A549 treated with GW870086 at 1 μM for 4 hours (cell line): ENCODE results near the gene LGI4. TPM values are rescaled to one million over a fixed set of nuclear protein-coding genes. Genes with fewer than 3 reads are reported as not detected.

Experiments used
- total RNA-seq: library from RNA; stranded (reverse); fragments of 200-300 nt; extraction: Qiagen RNA extraction; gene quantifications from 5 replicates; pipeline ENCODE4 v1.2.3, GENCODE V29; 2022; ENCODE audit warnings: low read depth

LGI4 gene
- 0.13 to 0.30 TPM (median 0.21 TPM) in 4 of 5 replicates, not detected in the other for total RNA-seq

GRCh38 chr19:35134601-35135242 lies at the start of gene LGI4:
Gene LGI4, minus strand, starts transcription at chr19:35135059. Its CDS starts 379 bp downstream, at chr19:35134680.

GRCh38 chr19:35154525-35155406 lies 19.9 kb upstream of the LGI4 start, which contains the start of gene FXYD5:
Gene FXYD5, plus strand, starts transcription at chr19:35154735. Its CDS starts 816 bp downstream, at chr19:35155551.

GRCh38 chr19:35143231-35143715 lies 8.4 kb upstream of the LGI4 start, which contains the start of gene FXYD7:
Gene FXYD7, plus strand, starts transcription at chr19:35143255. Its CDS starts 79 bp downstream, at chr19:35143334.

GRCh38 chr19:35138305-35138892 lies 3.5 kb upstream of the LGI4 start, which contains the start of gene FXYD1:
Gene FXYD1, plus strand, starts transcription at chr19:35138824. Its CDS starts 1,256 bp downstream, at chr19:35140080.

GRCh38 chr19:35115177-35115951 lies 19.5 kb downstream of the LGI4 start, which contains the start of gene FXYD3:
Gene FXYD3, plus strand, starts transcription at chr19:35115823. Its CDS starts 3,554 bp downstream, at chr19:35119377.

Other genes with a start within 250 kb of the LGI4 start
- gene ZNF30, start 208.2 kb downstream of the LGI4 start, total RNA-seq = 5.0 to 7.2 TPM (median 5.4 TPM) in 5 replicates
- gene ZNF792, start 170.8 kb downstream of the LGI4 start, total RNA-seq = 1.3 to 2.2 TPM (median 2.1 TPM) in 5 replicates
- 127 to 167 TPM (median 165 TPM) in 5 replicates for gene GRAMD1A, start 134.7 kb downstream of the LGI4 start, total RNA-seq
- gene SCN1B, start 104.6 kb downstream of the LGI4 start, total RNA-seq = 15.3 to 20.9 TPM (median 20.5 TPM) in 5 replicates
- gene HPN, start 93.3 kb downstream of the LGI4 start, total RNA-seq = 0.15 to 0.23 TPM in 2 of 5 replicates, not detected in the others
- gene FXYD3, start 19.2 kb downstream of the LGI4 start, total RNA-seq = 0.39 to 0.46 TPM (median 0.42 TPM) in 3 of 5 replicates, not detected in the others
- gene FXYD1, start 3.8 kb upstream of the LGI4 start, total RNA-seq = 0.39 to 0.57 TPM in 2 of 5 replicates, not detected in the others
- 0.31 to 0.40 TPM in 2 of 5 replicates, not detected in the others for gene FXYD7, start 8.2 kb upstream of the LGI4 start, total RNA-seq
- gene FXYD5, start 19.7 kb upstream of the LGI4 start, total RNA-seq = 193 to 218 TPM (median 210 TPM) in 5 replicates
- gene FAM187B, start 93.7 kb upstream of the LGI4 start, total RNA-seq = not detected in 5 replicates
- gene LSR, start 113.9 kb upstream of the LGI4 start, total RNA-seq = 8.0 to 13.1 TPM (median 9.4 TPM) in 5 replicates
- gene USF2, start 133.9 kb upstream of the LGI4 start, total RNA-seq = 113 to 154 TPM (median 150 TPM) in 5 replicates
- 0.22 to 0.31 TPM in 2 of 5 replicates, not detected in the others for gene HAMP, start 147.5 kb upstream of the LGI4 start, total RNA-seq
- not detected in 5 replicates for gene MAG, start 157.1 kb upstream of the LGI4 start, total RNA-seq
- 0.95 to 1.4 TPM (median 1.0 TPM) in 5 replicates for gene CD22, start 194.1 kb upstream of the LGI4 start, total RNA-seq
- gene FFAR1, start 212.8 kb upstream of the LGI4 start, total RNA-seq = not detected in 5 replicates
- gene FFAR3, start 223.4 kb upstream of the LGI4 start, total RNA-seq = 0.07 to 0.21 TPM in 2 of 5 replicates, not detected in the others
- gene GPR42, start 236.0 kb upstream of the LGI4 start, total RNA-seq = not detected in 5 replicates